ENCODE measurements around the gene METTL9. TPM values are rescaled to one million over a fixed set of nuclear protein-coding genes. Genes with fewer than 3 reads are reported as not detected.

METTL9 gene
- total RNA-seq, 6 experiments from 2014 or later, result 9.6 to 29.3 (median 15.5) TPM

- peak within 1 kb of the TSS in 1 of 3 donors; percentile 23 for H3K4me3 ChIP-seq
- ATAC-seq, result peak in 2 of 4 donors; percentile 28 to 43
Observed at GRCh38 chr16:21663889-21664647, 64.7 kb downstream of the METTL9 start, which contains the start of gene OTOA. TSS of gene OTOA (plus strand) at chr16:21663968. CDS start at chr16:21678515, 14,547 bp downstream.

GRCh38 chr16:21664801-21665492, 65.6 kb downstream of the METTL9 start:
- H3K4me3 ChIP-seq, result no peak overlapping the region
- intact Hi-C loops (cut with DNase I), result no loop called here
- TF ChIP-seq CTCF (IDR thresholded peaks at IDR 0.05) (no peak), POLR2A (IDR thresholded peaks at IDR 0.05) (no peak)
- H3K27ac ChIP-seq, result no peak overlapping the region
- H3K36me3 ChIP-seq, result no peaks in the 10 kb centered on the region
- ATAC-seq (no peak), DNase-seq (no peak)
- WGBS (ENCODE audit: insufficient coverage, low coverage, low lambda C conversion rate, missing lambda C conversion rate), result 90% methylated on average over 10 of the region's 10 CpGs
- no peaks in the 10 kb centered on the region for H3K4me1 ChIP-seq
- no peaks in the 10 kb centered on the region for H3K9me3 ChIP-seq
- H3K27me3 ChIP-seq, result no peaks in the 10 kb centered on the region

More at GRCh38 chr16:21663889-21664647, 64.7 kb downstream of the METTL9 start, which contains the start of gene OTOA:
- WGBS (ENCODE audit: insufficient coverage, low coverage, low lambda C conversion rate, missing lambda C conversion rate), result 25% methylated on average over 15 of the region's 45 CpGs
- Histone ChIP-seq H3K27me3 (no peaks in the 10 kb centered on the region), H3K9me3 (no peaks in the 10 kb centered on the region), H3K36me3 (no peaks in the 10 kb centered on the region), H3K27ac (no peak within 1 kb of the TSS), H3K4me1 (no peaks in the 10 kb centered on the region)
- intact Hi-C loops (cut with DNase I), result no loop called here
- peak in 1 of 3 donors; percentile 23 for DNase-seq
- no peak for TF ChIP-seq POLR2A (IDR thresholded peaks at IDR 0.05)
- TF ChIP-seq CTCF (IDR thresholded peaks at IDR 0.05), result no peak

GRCh38 chr16:21666772-21667171, 67.4 kb downstream of the METTL9 start:
- 55% methylated on average over 3 of the region's 3 CpGs for WGBS (ENCODE audit: insufficient coverage, low coverage, low lambda C conversion rate, missing lambda C conversion rate)
- TF ChIP-seq POLR2A (IDR thresholded peaks at IDR 0.05), result no peak
- TF ChIP-seq CTCF (IDR thresholded peaks at IDR 0.05), result no peak
- DNase-seq, result no peak
- ATAC-seq, result no peak
- intact Hi-C loops (cut with DNase I), result no loop called here
- no peaks in the 10 kb centered on the region for H3K9me3 ChIP-seq
- H3K4me3 ChIP-seq, result no peak overlapping the region
- H3K4me1 ChIP-seq, result no peaks in the 10 kb centered on the region
- no peaks in the 10 kb centered on the region for H3K27me3 ChIP-seq
- H3K27ac ChIP-seq, result no peak overlapping the region
- no peaks in the 10 kb centered on the region for H3K36me3 ChIP-seq

- Histone ChIP-seq H3K4me1 (no peaks in the 10 kb centered on the region), H3K27ac (no peak overlapping the region), H3K36me3 (no peaks in the 10 kb centered on the region), H3K9me3 (no peaks in the 10 kb centered on the region), H3K27me3 (no peaks in the 10 kb centered on the region), H3K4me3 (no peak overlapping the region)
- intact Hi-C loops (cut with DNase I), result no loop called here
- ATAC-seq, result no peak
- WGBS (ENCODE audit: insufficient coverage, low coverage, low lambda C conversion rate, missing lambda C conversion rate), result 72% methylated on average over 3 of the region's 3 CpGs
- TF ChIP-seq CTCF (IDR thresholded peaks at IDR 0.05), result no peak
- TF ChIP-seq POLR2A (IDR thresholded peaks at IDR 0.05), result no peak
- DNase-seq, result no peak
Observed at GRCh38 chr16:21667575-21667974, 68.2 kb downstream of the METTL9 start.

Measured in right lobe of liver (tissue), 6 donors.